Osteoblast (primary cell): ENCODE measurements around the gene IL3RA. TPM values are rescaled to one million over a fixed set of nuclear protein-coding genes. Genes with fewer than 3 reads are reported as not detected.

ENCODE experiments used
- DNase-seq: peaks from one replicate; pipeline ENCODE4 v3.0.0; 2011; ENCODE audit warnings: low spot score, mixed read lengths; ENCODE audit not compliant: insufficient read length; ENCODE audit errors: missing footprints
- H2AFZ ChIP-seq: 2 replicates; pipeline ENCODE4 v1.6.0; 2011; ENCODE audit warnings: mild to moderate bottlenecking, low read length
- H3K27ac ChIP-seq: 2 replicates; pipeline ENCODE4 v1.5.1; 2011; ENCODE audit warnings: mild to moderate bottlenecking, low read depth, low read length, moderate library complexity
- H3K27me3 ChIP-seq: 2 replicates; pipeline ENCODE4 v1.6.0; 2012; ENCODE audit warnings: mild to moderate bottlenecking, control low read depth, inconsistent platforms, low read length, moderate library complexity; ENCODE audit not compliant: insufficient read depth
- H3K36me3 ChIP-seq: 2 replicates; pipeline ENCODE4 v1.5.1; 2011; ENCODE audit warnings: mild to moderate bottlenecking, low read length, control low read depth, moderate library complexity; ENCODE audit not compliant: insufficient read depth
- H3K4me1 ChIP-seq: 2 replicates; pipeline ENCODE4 v1.5.1; 2011; ENCODE audit warnings: mild to moderate bottlenecking, low read length, control low read depth, moderate library complexity; ENCODE audit not compliant: insufficient read depth
- H3K4me2 ChIP-seq: 2 replicates; pipeline ENCODE4 v1.6.0; 2011; ENCODE audit warnings: mild to moderate bottlenecking, low read length; ENCODE audit not compliant: insufficient read depth
- H3K4me3 ChIP-seq: fragments of 200-600 bp; sonication (generic); 3 replicates; pipeline ENCODE4 v1.5.1; 2012; ENCODE audit warnings: mild to moderate bottlenecking, low read length, inconsistent platforms; ENCODE audit not compliant: insufficient read depth
- H3K79me2 ChIP-seq: 2 replicates; pipeline ENCODE4 v1.6.0; 2012; ENCODE audit warnings: mild to moderate bottlenecking, low read length, control low read depth, inconsistent platforms; ENCODE audit not compliant: insufficient read depth
- H3K9me3 ChIP-seq: 2 replicates; pipeline ENCODE4 v1.5.1; 2011; ENCODE audit warnings: low read depth, low read length, control low read depth
- H4K20me1 ChIP-seq: 2 replicates; pipeline ENCODE4 v1.6.0; 2012; ENCODE audit warnings: mild to moderate bottlenecking, low read length, control low read depth; ENCODE audit not compliant: insufficient read depth
- CTCF ChIP-seq: IDR thresholded peaks from 2 replicates; pipeline ENCODE4 v1.5.1; 2011; ENCODE audit warnings: mild to moderate bottlenecking, low read depth, low read length, moderate library complexity; ENCODE audit errors: extremely low read depth
- total RNA-seq: library from RNA; depleted of rRNA; stranded (reverse); fragments of >200 nt; gene quantifications from 2 replicates; pipeline ENCODE4 v1.2.3, GENCODE V29; 2012

IL3RA gene
- total RNA-seq, 1 donor: 0.72 TPM

GRCh38 chrX:1391370-1391706 lies 54.8 kb downstream of the IL3RA start:
- TF ChIP-seq CTCF: no peak
- H3K79me2 ChIP-seq: peaks cover 71% of the 10 kb centered on the region
- H3K4me1 ChIP-seq: peaks cover 35% of the 10 kb centered on the region
- peak overlapping the region; percentile 95 for H3K27ac ChIP-seq
- H2AFZ ChIP-seq: no peak overlapping the region
- no peaks in the 10 kb centered on the region for H3K27me3 ChIP-seq
- H3K9me3 ChIP-seq: no peaks in the 10 kb centered on the region
- peak overlapping the region; percentile 100 for H3K4me3 ChIP-seq
- peak; percentile 99 for DNase-seq
- peaks cover 64% of the 10 kb centered on the region for H4K20me1 ChIP-seq
- peak overlapping the region; percentile 100 for H3K4me2 ChIP-seq
- H3K36me3 ChIP-seq: peaks cover 47% of the 10 kb centered on the region

- no peak for TF ChIP-seq CTCF
- H3K9me3 ChIP-seq: no peaks in the 10 kb centered on the region
- peak; percentile 100 for DNase-seq
- H3K4me2 ChIP-seq: peak within 1 kb of the TSS; percentile 100
- H3K4me3 ChIP-seq: peak within 1 kb of the TSS; percentile 100
- peaks cover 67% of the 10 kb centered on the region for H3K79me2 ChIP-seq
- peaks cover 43% of the 10 kb centered on the region for H3K36me3 ChIP-seq
- H3K4me1 ChIP-seq: peaks cover 35% of the 10 kb centered on the region
- peaks cover 64% of the 10 kb centered on the region for H4K20me1 ChIP-seq
- H3K27me3 ChIP-seq: no peaks in the 10 kb centered on the region
- H2AFZ ChIP-seq: peak within 1 kb of the TSS; percentile 76
- H3K27ac ChIP-seq: peak within 1 kb of the TSS; percentile 95
Observed at GRCh38 chrX:1391707-1392375, 55.3 kb downstream of the IL3RA start, which contains the start of gene SLC25A6. Gene SLC25A6 (minus strand): TSS chrX:1392113. CDS start chrX:1392009, 104 bp downstream.

GRCh38 chrX:1392376-1393068 lies 55.9 kb downstream of the IL3RA start:
- Histone ChIP-seq H4K20me1 (peaks cover 57% of the 10 kb centered on the region), H3K4me2 (peak overlapping the region; percentile 96), H3K4me1 (peaks cover 35% of the 10 kb centered on the region), H2AFZ (peak overlapping the region; percentile 71), H3K79me2 (peaks cover 60% of the 10 kb centered on the region), H3K36me3 (peaks cover 36% of the 10 kb centered on the region), H3K4me3 (peak overlapping the region; percentile 100), H3K27me3 (no peaks in the 10 kb centered on the region), H3K9me3 (no peaks in the 10 kb centered on the region), H3K27ac (peak overlapping the region; percentile 95)
- TF ChIP-seq CTCF: no peak
- peak; percentile 95 for DNase-seq

GRCh38 chrX:1393871-1394615 lies 57.5 kb downstream of the IL3RA start:
- H3K27me3 ChIP-seq: no peaks in the 10 kb centered on the region
- DNase-seq: no peak
- peaks cover 45% of the 10 kb centered on the region for H3K79me2 ChIP-seq
- H3K4me3 ChIP-seq: peak overlapping the region; percentile 75
- H2AFZ ChIP-seq: peak overlapping the region; percentile 6
- H4K20me1 ChIP-seq: peaks cover 42% of the 10 kb centered on the region
- peaks cover 35% of the 10 kb centered on the region for H3K4me1 ChIP-seq
- peak overlapping the region; percentile 28 for H3K27ac ChIP-seq
- peak overlapping the region; percentile 96 for H3K4me2 ChIP-seq
- peaks cover 21% of the 10 kb centered on the region for H3K36me3 ChIP-seq
- TF ChIP-seq CTCF: no peak
- H3K9me3 ChIP-seq: no peaks in the 10 kb centered on the region
